Measurements from ENCODE around the gene CREM.

DNA sequence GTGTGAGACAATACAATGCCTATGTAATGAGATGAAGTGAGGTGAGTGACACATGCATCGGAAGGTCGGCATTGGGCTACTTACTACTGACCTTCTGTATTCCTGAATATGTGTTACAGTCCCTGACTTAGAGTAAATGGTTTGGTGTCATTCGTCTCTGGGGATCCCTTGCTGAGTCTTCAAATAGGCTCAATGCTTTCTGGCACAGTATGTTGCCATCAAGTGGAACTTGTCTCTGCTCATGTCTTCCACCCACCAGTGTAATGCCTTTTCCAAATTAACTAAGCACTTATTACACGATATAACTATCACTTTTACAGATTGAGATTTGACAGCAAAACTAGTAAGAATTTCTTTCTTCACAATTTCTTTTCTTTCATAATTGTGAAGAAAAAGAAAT, 47.4 kb upstream of the CREM start:
- TF ChIP-seq EZH2 (IDR thresholded peaks at IDR 0.05; ENCODE audit: borderline replicate concordance): no peak
- TF ChIP-seq, protein P1, sequence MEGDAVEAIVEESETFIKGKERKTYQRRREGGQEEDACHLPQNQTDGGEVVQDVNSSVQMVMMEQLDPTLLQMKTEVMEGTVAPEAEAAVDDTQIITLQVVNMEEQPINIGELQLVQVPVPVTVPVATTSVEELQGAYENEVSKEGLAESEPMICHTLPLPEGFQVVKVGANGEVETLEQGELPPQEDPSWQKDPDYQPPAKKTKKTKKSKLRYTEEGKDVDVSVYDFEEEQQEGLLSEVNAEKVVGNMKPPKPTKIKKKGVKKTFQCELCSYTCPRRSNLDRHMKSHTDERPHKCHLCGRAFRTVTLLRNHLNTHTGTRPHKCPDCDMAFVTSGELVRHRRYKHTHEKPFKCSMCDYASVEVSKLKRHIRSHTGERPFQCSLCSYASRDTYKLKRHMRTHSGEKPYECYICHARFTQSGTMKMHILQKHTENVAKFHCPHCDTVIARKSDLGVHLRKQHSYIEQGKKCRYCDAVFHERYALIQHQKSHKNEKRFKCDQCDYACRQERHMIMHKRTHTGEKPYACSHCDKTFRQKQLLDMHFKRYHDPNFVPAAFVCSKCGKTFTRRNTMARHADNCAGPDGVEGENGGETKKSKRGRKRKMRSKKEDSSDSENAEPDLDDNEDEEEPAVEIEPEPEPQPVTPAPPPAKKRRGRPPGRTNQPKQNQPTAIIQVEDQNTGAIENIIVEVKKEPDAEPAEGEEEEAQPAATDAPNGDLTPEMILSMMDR (IDR thresholded peaks at IDR 0.05; ENCODE audit: poor library complexity): no peak

Measured in hepatocyte (in vitro differentiated cells).